Superior temporal gyrus (tissue), 1 donor: Measurements from ENCODE around the gene UBE3A.

ENCODE experiments used
- DNase-seq: peaks from one replicate; pipeline ENCODE4 v3.0.0-alpha.2; 2016; ENCODE audit errors: extremely low spot score

Gene UBE3A

DNA sequence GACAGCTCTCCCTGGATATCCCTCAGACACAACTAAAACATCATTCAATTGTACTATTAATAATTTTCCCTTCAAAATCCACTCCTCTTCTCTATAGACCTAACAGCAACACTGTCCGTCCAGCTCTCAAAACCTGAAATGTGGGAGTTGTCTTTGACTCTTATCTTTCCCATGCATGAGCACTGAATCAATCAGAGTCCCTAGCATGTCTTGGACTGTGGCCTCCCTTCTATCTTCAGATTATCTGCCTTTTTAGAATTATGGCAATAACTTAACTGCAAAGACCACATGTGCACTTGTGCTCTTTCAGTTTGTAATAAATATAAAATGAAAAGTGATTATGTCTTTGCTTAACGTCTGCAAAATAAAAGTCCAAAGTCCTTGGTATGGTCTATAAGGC, 107.0 kb downstream of the UBE3A start:
- no peak for DNase-seq

- no peak for DNase-seq
These were observed 107.4 kb downstream of the UBE3A start for GRCh38 chr15:25331404-25331803.

DNA sequence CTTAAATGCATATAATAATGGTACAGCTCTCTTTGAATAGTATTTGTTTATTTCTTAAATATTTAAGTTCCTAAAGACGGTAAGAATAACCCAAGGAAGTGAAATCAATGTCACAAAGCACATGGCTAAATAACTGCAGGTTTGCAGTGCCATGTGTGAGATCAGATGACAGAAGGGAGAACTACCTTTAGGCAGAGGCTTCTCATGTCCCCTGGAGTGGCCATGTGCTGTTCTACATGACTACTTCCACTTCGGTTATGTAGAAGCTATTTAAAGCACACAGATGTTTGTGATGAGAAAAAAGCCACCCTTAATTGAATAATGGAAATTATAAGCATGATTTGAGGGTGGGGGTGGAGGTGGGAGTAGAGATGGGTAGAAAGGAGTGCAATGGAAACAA, 109.1 kb downstream of the UBE3A start:
- DNase-seq: no peak

DNA sequence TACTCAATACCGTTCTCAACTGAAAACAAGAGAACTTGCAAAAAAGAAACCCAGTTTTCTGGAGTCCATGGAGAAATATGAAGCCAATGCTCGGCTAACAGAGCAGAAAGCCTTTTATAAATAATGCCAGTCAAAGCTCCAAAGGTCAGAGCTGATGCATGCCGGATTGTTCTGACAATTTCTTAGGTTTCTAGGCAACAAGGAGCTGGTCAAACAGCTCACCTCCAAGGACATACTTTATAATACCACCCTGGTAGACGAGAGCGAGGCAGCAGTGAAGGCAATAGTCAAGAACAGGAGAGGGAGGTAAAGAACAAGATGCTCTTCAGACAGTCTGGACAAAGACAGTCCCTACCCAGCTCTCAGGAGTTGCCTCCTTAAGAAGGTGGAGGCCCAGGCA, 111.1 kb downstream of the UBE3A start:
- no peak for DNase-seq

DNA sequence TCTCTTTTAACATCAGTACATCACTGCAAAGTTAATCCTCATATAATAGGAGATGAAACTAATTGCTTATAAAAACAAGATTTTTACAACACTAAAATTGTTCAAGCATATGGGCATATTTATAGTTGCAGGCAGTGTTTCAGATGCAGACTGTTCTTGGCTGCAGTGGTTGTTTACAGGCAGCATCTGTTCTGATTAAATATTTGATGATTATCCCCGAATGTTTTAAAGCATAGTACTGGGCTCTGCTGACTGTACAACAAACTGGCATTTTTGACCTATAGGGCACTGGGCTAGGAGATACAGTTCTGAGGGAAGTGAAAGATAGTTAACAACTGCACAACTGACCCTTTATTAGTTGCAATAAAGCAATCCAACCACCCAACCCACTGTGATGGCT, 113.6 kb downstream of the UBE3A start:
- no peak for DNase-seq

GRCh38 chr15:25323420-25323819, 115.4 kb downstream of the UBE3A start:
- no peak for DNase-seq

DNA sequence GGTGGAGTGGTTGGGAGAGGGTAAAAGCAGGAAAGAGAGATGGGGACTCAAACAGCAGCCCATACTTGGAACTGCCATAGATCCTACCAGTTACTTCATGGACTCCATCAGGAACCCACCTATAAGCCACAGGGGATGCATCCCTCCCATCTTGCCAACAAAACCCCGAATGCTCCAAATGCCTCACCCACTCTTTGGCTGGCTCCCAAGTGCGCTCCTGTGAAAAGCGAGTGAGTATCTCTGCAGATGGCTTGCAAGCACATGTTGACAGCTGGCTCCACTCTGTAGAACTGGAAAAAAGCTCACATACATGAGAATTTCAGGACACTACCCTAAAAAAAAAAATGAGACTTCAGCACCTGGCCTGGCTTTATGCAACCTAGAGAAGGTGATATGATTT, 151.0 kb downstream of the UBE3A start:
- DNase-seq: no peak
